DMS 273 treated with DMSO at 0.1 percent for 48 hours (cell line): ENCODE results near the gene FBRS.
"Not testable (repeated sequence)": the region's sequence is repeated elsewhere in the genome, so short reads cannot be mapped to it uniquely, and the experiment has no call there.

Source experiments
- DNase-seq: peaks from one replicate; lab custom pipeline; 2025; lab: John Stamatoyannopoulos, UW

The FBRS gene

GRCh38 chr16:30657866-30658730 is at the start of gene FBRS:
TSS of gene FBRS (plus strand) at chr16:30658431. CDS start at chr16:30659519, 1,088 bp downstream.
- DNase-seq, result peak; percentile 99

DNA sequence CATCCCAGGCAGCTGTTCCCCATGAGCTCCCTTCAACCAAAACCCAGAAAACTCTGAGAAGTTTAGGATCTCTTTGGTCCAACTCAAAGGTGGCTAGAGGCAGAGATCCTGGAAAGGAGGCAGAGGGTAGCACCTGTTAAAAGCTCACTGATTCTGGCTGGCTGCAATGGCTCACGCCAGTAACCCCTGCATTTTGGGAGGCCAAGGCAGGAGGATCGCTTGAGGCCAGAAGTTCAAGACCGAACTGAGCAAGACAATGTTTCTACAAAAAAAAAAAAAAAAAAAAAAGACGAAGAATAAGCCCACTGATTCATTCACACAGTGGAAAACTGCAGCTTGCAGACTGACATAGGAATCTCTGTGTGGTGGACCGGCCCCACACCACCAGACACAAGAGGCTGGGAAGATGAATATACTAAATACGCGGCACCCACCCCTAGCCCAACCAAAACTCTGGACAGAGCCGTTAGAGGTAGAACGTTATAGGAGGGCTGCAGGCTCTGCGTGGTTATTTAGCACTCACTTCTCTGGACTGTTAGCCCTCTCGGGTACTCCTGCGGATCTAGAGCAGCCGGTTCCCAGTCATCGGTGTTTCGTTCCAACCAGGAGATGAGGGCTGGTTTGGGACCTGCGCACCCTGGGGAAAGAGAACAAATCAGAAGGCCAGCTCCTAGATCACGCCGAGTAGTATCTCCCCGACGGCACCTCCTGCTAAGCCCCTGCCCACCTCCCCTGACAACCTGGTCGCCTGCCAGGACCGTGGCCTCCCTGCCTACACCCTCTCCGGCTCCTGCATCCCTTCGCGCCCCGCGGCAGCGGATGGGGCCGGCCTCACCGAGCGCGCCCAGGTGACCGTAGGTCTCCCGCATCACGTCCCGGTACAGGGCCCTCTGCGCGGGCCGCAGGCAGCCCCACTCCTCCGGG is 49.0 kb upstream of the FBRS start:
- DNase-seq, result no peak

- DNase-seq, result peak; percentile 92
Observed at GRCh38 chr16:30609926-30610839, 48.0 kb upstream of the FBRS start, which contains the start of gene ZNF689. TSS of gene ZNF689 (minus strand) at chr16:30610389. CDS start at chr16:30610041, 348 bp downstream.

- DNase-seq, result peak; percentile 5
Observed at GRCh38 chr16:30615358-30616091, 42.7 kb upstream of the FBRS start.

DNA sequence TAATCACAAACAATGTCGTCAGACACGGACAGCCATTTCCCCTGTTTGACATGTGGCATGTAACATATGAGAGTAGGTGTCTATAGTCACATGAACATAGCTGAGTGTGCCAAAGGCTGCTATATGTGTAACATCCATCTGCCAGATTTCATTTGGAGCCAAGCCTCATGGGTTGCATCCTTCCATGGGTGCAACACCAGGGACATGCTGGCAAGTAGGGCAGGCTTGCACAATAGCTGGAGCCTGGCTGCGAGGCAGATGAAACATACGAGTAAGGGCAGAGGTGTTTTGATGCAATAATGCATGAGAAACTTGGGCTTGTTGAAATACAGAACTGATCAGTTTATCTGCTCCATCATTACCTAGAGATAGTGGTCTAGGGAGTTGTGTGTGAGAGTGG is 39.0 kb upstream of the FBRS start:
- DNase-seq, result no peak

GRCh38 chr16:30619638-30620037 is 38.6 kb upstream of the FBRS start:
- no peak for DNase-seq

GRCh38 chr16:30620169-30620568 is 38.1 kb upstream of the FBRS start:
- DNase-seq, result no peak

- DNase-seq, result no peak
Observed at GRCh38 chr16:30621765-30622164, 36.5 kb upstream of the FBRS start.

GRCh38 chr16:30622455-30623032 is 35.7 kb upstream of the FBRS start:
- DNase-seq, result no peak

DNA sequence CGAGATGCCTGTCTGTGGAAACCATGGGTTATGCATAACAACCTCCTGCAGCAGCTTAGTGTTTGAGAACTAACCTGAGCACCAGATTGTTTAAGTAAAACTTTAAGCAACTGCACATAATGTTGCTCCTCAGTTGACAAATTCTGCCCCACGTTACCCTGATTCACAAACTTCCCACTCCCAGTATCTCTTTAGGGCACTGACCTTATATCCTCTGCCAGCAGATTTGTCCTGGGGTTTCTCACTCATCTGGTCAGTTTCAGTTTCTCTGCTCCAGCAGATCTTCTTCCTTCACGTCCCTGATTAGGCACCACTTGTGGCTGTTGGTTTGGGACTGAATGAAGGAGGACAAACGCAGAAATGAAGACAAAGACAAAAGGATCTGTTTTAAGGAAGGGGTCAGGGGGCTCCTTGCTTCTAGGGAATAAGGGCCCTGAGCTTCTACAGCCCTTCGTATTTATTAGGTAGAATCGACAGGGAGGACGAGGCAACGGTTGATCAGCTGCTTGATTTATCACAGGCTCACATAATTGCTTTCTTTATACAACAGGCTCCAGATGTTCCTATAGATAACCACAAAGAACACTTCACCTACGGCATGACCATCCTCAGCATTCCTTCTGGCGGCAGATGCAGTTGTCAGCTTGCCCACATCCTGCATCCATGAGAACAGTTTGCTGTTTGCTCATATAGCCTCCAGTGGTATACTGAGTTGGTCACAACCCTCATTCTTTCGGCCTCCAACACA is 34.5 kb upstream of the FBRS start:
- no peak for DNase-seq

DNA sequence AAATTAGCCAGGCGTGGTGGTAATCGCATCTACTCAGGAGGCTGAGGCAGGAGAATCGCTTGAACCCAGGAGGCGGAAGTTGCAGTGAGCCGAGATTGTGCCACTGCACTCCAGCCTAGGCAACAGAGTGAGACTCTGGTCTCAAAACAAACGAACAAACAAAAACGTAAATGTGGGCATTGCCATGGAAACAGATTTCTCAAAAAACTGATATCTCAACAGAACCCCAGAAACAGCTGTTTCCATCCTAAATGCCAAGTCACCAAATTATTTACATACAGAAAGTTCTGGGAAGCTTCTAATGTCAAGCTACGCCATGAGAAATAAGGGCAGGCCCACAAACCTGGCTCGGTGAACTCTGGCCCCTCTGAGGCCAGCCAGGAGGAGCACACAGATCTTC is 32.0 kb upstream of the FBRS start:
- no peak for DNase-seq

GRCh38 chr16:30628628-30629540 is 29.3 kb upstream of the FBRS start:
- peak; percentile 56 for DNase-seq

DNA sequence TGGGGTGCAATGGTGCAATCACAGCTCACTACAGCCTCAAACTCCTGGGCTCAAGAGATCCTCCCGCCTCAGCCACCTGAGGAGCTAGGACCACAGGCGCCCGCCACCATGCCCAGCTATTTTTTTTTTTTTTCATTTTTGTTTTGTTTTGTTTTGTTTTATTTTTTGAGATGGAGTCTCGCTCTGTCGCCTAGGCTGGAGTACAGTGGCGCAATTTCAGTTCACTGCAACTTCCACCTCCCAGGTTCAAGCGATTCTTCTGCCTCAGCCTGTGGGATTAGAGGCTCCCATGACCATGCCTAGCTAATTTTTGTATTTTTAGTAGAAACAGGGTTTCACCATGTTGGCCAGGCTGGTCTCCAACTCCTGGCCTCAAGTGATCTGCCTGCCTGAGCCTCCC is 25.8 kb upstream of the FBRS start:
- DNase-seq, result not testable (repeated sequence)

- no peak for DNase-seq
Observed at GRCh38 chr16:30633526-30633925, 24.7 kb upstream of the FBRS start.

GRCh38 chr16:30636599-30636998 is 21.6 kb upstream of the FBRS start:
- no peak for DNase-seq

DNA sequence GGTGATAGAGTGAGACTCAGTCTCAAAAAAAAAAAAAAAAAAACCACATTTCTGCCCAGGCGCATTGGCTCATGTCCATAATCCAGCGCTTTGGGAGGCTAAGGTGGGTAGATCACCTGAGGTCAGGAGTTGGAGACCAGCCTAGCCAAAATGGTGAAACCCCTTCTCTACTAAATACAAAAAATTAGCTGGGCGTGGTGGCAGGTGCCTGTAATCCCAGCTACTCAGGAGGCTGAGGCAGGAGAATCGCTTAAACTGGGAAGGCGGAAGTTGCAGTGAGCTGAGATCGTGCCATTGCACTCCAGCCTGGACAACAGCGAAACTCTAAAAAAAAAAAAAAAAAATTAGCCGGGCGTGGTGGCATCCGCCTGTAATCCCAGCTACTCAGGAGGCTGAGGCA is 21.1 kb upstream of the FBRS start:
- not testable (repeated sequence) for DNase-seq

- DNase-seq, result peak; percentile 44
Observed at GRCh38 chr16:30637944-30638343, 20.3 kb upstream of the FBRS start.

DNA sequence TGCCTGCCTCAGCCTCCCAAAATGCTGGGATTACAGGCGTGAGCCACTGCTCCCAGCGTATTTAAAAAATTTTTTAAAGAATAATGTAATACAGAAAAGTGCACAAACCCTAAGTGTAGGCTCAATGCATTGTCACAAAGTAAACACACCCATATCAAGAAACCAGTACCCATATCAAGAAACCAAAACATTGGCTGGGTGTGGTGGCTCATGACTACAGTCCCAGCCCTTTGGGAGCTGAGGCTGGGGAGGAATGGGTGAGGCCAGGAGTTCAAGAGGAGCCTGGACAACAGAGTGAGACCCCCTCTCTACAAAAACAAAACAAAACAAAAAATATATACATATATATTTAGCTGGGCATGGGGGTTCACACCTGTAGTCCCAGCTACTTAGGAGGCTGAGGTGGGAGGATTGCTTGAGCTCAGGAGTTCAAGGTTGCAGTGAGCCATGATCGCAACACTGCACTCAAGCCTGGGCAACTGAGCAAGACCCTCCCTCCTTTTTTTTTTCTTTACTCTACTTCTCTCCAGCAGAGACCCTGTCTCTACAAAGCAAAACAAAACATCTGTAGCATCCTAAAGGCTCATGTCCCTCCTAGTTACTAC is 16.8 kb upstream of the FBRS start:
- no peak for DNase-seq
